Measurements from ENCODE around the gene CSDE1. TPM values are rescaled to one million over a fixed set of nuclear protein-coding genes. Genes with fewer than 3 reads are reported as not detected.

The CSDE1 gene
- total RNA-seq, 1 experiment from 2014 or later: 322 TPM

DNA sequence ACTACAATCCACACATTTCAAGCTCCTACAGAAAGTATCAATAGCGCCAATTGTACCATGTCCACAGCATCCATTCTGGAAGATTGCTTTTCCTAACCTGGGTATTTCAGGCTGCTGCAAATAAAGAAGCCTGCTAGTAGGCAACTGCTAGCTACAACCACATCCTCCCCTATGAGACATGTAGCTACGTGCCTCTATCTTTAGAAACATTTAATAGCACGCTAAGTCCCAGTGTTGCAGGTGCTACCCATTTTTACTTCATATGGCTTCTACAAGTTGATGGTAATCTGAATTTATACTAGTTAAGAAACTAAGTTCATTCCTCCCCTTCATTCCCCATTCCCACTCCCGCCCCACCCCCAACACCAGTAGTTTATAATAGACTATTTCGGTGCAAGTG lies 55.0 kb downstream of the CSDE1 start:
- DNase-seq (ENCODE audit: low read depth): no peak

DNA sequence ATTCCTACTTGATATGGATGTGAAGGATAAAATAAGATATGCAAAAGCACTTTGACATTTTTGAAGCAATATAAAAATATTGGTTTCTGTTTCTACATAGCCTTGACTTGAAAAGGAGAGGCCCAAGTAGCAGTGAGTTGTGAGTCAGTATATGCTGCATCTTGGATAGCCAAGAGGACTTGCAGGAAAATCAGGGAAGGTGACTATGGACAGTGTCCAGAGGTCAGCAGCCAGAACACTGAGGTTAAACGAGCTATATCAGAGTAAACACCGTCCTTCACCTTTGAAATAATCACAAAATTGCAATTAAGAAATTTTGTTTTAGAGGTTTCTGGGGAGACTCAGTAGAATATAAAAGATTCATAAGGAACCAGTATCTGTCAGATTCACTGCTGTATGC lies 55.9 kb downstream of the CSDE1 start:
- DNase-seq (ENCODE audit: low read depth): no peak

DNA sequence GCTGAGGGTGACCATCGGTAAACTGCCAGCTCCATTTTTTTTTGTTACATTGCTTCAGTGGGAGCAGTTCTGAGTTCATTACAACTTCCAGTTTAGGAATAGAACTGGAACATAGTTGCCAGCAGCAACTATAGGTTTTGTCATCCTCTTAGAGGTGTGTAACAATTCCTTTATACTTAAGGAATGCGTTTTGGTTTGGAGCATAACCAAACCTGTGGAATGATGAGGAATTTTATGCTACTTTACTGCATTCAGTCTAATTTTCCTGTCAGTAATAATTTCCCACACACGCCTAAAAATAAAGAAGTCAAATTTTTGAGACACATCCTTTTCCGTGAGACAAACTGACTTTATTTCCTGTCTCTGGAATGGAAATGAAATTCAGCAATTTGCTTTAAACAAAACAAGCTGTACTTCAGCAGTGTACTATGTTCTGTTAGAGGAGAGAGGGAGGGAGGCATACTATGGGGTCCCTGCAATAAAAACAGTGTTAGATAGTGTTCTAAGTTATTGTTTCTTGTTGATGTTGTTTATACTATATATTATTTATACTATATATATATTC lies 57.7 kb downstream of the CSDE1 start:
- DNase-seq (ENCODE audit: low read depth): peak; percentile 17

DNA sequence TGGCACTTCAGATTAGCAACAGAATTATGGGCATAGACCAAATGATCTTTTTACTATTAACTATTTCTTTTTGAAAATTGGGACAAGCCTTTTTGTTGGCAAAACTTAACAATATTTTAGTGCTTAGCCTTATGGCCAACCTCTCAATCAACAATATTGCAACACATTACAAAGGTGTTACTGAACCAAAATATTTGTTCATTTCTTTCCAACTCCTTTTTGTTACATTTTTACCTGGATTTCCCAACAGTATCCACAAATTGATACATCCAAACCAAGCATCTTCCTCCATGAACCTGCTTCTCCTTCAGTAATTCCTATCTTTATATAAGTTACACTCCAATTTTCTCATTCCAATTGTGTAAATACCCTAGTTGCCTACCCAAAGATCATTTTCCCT lies 61.0 kb downstream of the CSDE1 start:
- no peak for DNase-seq (ENCODE audit: low read depth)

DNA sequence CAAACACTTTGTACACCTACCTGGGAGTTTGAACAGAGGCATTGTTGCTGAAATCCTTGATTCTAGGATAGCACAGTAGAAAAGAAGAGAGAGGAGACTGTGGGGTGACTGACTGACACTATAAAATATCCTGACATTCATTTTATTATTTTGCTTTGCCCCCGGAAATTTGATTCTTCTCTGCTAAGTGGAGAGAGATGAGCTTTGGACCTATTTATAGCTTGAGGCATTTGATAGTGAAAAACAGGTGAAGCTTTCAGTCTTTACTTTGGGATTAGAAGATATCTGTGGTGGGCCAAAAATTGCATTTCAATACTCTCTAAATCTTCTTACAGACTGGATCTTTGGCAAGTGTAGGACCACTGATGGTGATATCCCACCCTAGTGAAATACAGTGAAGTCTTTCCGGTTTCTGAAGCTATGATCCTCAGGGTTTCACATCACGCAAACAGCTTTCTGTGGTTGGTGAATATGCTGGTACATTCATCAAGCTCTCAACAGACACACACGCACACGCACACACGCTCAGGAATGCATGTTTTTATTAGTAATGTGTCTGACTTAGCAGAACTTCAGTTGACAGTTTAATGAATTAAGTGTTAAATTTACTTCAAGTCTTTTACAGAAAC lies 62.2 kb downstream of the CSDE1 start, which contains the start of gene AMPD1:
Gene AMPD1, minus strand, starts transcription at position 117 of the 629 bp plus-strand sequence. Its CDS starts 75 bp downstream, at position 42.
- DNase-seq (ENCODE audit: low read depth): peak; percentile 46

DNA sequence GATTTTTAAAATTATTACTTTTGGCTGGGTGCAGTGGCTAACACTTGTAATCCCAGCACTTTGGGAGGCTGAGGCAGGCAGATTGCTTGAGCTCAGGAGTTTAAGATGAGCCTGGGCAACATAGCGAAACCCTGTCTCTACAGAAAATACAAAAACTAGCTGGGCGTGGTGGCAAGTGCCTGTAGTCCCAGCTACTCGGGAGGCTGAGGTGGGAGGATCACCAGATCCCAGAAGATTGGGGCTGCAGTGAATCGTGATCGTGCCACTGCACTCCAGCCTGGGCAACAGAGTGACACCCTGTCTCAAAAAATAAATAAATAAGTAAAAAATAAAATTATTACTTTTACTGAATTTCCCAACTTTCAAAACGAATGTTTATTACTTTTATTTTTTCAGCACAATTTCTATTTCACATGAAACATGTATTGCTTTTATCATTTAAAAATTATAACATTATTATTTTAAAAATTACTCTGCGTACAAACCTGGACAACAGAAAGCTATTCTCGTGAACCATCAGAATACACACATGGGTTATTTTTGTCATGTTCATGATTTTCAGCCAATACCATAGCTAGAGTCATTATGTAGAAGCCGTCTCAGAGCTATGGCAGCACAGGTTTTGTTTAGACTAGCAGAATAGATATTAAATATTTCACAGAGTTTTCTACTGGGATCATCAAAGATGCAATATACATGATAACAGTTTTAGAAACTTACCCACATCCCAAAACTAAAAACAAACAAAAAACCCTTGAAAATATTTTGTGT lies 63.1 kb downstream of the CSDE1 start:
- no peak for DNase-seq (ENCODE audit: low read depth)

DNA sequence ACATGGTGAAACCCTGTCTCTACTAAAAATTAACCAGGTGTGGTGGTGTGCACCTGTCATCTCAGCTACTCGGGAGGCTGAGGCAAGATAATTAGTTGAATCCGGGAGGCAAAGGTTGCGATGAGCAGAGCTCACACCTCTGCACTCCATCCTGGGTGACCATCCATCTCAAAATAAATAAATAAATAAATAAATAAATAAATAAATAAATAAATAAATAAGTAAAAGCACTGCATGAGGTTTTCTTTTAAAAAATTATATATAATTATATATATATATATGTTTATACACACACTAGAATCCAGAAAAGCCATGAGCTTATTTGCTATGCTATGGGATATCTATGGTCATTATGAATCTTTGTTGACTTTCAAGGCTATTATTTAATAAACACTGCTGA lies 64.8 kb downstream of the CSDE1 start:
- DNase-seq (ENCODE audit: low read depth): no peak

DNA sequence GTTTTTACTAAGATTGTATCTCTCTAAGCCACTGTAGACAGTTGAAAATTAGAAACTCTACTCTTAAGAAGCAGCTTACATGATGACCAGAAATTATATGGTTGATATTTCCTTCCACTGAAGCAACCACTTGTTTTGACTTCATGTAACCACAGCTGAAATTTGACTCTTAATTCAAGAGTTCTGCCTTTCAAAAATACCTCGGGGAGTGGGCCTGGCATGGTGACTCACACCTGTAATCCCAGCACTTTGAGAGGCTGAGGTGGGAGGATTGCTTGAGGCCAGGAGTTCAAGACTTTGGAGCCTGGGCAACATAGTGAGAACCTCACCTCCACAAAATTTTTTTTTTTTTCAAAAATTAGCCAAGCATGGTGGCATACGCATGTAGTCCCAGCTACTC lies 66.7 kb downstream of the CSDE1 start:
- peak; percentile 81 for DNase-seq (ENCODE audit: low read depth)

DNA sequence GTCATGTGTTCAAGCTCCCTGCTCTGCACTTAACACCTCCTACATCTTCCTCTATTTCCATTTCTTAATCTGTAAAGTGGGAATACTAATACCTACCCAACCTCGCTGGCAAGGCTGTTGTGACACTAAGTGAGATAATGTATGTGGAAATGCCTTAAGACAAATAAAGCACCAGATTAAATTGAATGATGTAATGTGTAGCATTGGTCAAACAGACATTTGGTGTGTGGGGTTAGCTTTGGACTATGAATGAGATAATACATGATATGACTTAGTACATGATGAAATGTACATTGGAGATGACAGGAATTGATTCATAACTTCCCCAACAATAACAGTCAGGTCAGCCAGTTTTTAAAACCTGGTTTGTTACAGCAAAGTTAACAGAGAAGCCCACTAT lies 67.6 kb downstream of the CSDE1 start:
- DNase-seq (ENCODE audit: low read depth): no peak

DNA sequence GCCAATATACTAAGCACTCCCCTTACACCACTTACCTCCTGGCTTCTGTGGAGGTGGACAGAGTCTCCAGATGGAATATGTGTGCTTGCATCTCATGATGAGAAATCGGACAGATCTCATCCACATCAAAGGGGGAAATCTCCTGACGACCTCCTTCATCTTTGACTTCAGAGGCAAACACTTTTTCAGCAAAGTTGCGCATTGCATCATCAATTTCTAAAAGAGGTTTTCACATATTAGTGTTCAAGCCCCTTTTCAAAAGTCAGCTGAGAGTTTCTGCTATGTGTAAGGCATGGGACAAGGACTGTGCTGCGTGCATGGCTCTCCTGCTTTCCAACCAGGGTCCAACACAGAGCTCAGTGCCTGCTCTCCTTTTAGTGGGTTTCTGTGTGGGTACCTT lies 69.3 kb downstream of the CSDE1 start:
- no peak for DNase-seq (ENCODE audit: low read depth)

DNA sequence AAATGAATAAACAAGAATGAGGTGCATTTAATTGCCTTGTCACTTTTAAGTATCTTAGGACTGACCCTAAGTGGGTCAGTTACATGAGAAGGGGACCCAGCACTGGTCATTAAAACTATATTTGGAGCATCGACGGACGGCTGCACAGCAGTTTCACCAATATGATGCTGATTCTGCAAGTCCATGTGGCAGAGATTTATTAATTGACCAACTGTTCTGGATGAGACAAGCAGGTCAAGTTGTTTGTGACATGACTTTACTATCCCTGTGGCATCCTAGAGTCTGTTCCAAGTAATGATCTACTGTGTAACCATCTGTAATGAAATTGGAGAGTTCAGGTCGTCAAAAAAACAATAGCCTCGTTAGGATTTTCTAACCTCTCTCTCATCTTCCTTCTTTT lies 71.9 kb downstream of the CSDE1 start:
- no peak for DNase-seq (ENCODE audit: low read depth)

DNA sequence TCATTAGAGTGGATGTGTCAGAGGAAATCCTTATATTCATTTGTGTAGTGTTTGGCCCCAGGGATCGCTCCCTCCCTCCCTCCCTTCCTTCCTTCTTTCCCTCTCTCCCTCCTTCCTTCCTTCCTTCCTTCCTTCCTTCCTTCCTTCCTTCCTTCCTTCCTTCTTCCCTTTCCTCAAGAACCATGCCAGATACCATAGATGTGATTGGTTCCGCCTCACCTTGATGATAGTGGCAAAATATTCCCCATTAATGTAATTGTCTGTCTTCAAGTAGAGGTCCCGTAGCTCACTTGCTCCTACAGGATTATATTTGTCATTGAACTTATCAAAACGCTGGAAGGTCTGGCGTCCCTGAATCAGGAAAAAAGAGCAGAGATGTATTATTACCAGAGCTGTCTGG lies 80.1 kb downstream of the CSDE1 start:
- no peak for DNase-seq (ENCODE audit: low read depth)

DNA sequence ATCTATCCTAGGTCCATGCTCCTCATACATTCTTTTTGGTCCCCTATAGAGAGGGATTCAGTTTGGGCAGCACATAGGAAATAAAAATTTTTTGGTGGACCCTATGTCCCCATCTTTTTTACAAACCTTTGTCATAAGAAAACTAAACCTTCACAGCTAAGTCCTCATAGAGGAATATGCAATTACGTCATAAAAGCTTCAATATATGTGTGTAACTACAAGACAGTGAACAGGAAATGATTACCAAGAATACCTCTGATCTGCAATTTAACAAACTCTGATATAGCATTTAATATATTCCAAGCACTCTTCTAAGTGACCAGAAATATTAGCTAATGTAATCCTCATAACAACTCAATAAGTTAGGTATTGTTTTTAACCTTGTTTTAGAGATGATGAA lies 81.7 kb downstream of the CSDE1 start:
- DNase-seq (ENCODE audit: low read depth): no peak

DNA sequence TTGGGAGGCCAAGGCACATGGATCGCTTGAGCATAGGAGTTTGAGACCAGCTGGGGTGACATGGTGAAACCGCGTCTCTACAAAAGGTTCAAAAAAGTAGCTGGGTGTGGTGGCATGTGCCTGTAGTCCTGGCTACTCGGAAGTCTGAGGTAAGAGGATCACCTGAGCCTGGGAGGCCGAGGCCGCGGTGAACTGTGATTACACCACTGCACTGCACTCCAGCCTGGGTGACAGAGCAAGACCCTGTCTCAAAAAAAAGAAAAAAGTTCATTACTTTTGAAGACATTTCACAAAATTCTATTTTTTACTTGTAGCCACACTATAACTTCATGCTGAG lies 85.9 kb downstream of the CSDE1 start:
- DNase-seq (ENCODE audit: low read depth): no peak

DNA sequence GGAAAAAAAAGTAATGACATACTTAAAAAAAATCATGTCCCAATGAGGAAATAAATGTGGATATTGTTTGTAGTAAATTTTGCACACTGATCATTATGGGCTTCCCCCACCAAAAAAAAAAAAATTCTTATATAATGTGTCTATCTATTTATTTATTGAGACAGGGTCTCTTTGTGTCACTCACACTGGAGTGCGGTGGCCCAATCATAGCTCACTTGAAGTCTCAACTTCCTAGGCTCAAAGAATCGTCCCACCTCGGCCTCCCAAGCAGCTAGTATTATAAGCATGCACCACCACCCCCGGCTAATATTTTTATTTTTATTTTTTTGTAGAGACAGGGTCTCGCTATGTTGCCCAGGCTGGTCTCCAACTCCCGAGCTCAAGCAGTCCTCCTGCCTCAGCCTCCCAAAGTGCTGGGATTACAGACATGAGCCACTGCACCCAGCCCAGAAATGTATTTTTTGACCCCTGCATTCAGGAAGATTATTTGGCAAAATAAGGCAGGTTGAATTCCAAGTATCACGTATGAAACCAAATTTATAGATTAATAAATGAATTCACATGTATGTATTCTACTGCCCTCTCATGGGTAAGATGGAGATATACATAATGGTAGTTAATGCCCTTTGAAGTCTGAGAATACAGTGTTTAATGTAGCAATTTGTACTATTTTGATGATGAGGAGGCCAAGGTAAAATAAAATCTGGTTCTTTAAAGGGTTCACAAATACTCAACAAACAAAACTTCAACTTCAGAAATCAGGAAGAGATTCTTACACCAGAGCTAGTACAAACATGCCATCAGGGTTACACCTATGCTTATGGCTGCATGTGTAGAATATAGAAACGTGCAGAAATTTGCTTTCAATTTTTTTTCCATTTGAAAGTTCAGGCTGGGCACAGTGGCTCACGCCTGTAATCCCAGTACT lies 86.5 kb downstream of the CSDE1 start:
- DNase-seq (ENCODE audit: low read depth): no peak

DNA sequence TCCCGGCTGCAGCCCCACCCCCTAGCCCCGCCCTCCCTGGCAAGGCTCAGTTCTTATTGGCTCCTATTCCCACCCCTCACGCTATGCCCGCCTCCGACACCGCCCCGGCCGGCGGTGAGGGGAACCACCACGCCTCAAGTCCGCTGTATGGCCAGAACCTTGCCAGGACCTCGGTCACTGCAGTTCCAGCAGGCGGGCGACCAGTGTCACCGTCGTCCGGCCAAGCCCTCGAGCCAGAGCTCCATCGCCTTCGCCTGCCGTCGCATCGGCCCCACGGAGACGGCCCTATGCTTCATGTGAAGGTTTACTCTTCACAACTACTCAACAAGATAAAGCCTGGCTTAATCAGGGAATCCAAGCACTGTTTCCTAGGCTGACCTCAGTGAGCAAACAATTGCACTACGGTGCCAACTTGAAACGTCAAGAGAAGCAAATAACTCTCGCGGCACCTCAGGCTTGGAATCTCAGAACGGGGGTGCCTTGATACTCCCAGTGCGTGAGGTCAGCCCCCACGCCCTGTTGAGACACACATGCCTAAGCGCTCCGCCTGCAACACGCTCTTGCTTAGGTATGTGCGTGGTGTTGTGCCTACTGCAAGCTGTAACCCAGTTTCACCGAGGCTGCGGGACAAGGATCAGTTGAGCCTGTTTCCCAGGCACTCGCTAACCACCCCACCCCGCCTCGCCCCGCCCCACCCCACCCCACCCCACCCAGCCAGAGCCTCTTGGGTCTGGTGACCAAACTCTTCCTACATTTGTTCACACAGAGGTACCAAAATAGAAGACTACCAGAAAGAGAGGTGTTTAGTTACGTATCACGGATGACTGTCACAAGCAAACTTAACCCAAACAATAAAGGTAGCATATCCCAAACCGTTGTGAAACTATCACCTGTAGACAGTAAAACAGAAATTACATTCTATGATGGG lies 87.4 kb downstream of the CSDE1 start:
- DNase-seq (ENCODE audit: low read depth): peak; percentile 82

DNA sequence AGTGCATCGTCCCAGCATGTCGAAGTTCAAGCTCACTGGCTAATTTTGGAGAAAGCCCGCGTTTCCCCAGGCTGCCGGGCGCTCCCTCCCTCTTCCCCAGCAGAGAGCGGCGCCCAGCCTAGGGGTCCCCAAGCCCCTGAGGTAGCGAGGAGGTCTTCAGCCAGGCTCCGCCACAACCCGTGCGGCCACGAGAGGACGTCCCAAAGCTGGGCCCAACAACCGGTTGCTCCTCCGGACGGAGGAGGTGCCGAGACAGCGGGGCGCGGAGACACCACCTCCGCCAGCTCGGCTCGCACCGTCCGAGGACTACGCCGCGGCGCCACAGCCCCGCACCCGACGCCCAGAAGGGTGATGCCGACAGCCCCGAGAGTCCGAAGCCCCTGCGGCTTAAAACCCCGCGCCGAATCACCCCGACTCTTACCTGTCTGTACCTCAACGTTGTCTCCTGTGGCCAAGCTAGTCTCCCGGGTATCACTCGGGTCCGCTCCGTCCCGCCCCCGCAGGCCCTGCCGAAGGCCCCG lies 88.2 kb downstream of the CSDE1 start, which contains the start of gene DENND2C:
Gene DENND2C, minus strand, starts transcription at position 488 of the 521 bp plus-strand sequence. CDS start 44,065 bp downstream, outside the sequence.
- no peak for DNase-seq (ENCODE audit: low read depth)

DNA sequence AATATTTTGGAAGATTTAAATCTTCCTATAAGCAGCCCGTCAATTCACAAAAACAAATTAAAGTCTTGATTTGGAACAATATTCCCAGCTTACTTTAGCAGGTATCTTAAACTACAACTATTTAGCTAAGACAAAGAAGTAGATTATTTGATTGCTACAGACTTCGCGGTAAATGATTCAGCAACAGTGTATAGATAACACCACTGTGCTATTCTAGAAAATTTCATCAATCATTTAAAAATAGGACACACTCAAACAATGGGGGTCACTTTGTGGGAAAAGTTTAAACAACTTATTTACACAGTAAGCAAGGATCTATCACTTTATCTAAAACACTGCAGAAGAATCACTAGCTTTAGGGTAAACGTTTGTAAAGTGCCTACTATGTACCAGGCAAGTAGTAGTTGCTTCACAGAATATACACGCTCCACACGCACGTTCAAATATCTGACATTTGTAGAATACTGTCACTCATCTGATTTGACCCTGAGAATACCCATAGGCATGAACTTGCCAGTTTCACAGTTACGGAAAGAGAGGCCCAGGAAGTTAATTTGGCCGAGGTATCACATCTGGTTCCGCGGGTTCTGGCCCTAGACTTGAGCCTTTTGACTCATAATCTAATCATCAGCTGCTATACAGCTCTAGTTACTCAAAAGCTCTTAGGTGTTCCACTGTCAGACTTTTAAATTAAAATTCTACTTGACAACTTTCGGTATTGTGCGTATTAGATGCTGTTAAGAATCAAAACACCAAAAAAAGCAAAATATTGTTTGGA lies 88.8 kb downstream of the CSDE1 start:
- peak; percentile 34 for DNase-seq (ENCODE audit: low read depth)

DNA sequence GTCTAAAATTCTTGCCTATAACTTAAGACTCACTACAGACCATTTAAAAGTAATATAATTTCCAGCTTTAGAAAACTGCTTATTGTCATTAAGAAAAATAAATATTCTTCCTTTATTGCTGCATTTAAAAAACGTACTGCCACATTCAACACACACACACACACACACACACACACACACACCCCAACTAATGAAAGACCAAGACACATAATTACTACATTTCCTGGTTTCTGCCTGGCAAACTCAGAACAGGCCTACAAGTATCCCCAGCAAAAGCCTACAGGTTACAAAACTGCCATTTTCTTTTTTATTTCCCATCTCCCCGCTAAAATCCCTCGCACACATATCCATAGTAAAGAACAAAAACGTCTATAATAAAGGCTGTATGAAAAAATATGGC lies 89.4 kb downstream of the CSDE1 start:
- DNase-seq (ENCODE audit: low read depth): no peak

DNA sequence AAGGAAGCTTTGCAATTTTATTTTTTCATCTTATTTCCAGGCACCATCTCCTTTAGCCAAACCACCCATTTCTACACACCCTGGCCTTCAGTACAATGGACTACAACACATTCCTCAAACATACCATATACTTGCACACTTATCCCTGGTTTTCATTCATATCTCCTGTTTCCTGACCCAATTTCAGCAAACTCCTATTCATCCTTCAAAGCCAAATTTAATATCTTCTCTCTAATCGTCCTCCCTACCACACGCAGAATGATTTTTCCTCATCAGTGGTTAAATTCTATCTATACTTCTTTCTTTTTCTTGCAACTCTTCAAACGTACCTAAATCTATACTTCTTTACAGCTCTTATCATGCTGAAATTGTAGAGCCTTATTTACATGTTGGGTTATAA lies 90.8 kb downstream of the CSDE1 start:
- DNase-seq (ENCODE audit: low read depth): no peak
